Ovary (tissue), 9 donors: ENCODE results near the gene PRPF38B. TPM values are rescaled to one million over a fixed set of nuclear protein-coding genes. Genes with fewer than 3 reads are reported as not detected.

Experiments
- DNase-seq, 5 donors: peaks; one replicate each; pipeline ENCODE4 v3.0.0-alpha.2; 2019 to 2020
- H3K27ac ChIP-seq, 2 donors: fragments of 200-600 bp; one replicate each; pipeline versions ENCODE4 v1.5.1 to v1.8.0; 2019 to 2022
- H3K27me3 ChIP-seq: fragments of 200-600 bp; one replicate; pipeline ENCODE4 v1.8.0; 2022
- H3K36me3 ChIP-seq: fragments of 200-600 bp; sonication (generic); one replicate; pipeline ENCODE4 v1.5.1; 2019
- H3K4me1 ChIP-seq: one replicate; pipeline ENCODE4 v1.8.1; 2013; ENCODE audit warnings: mild to moderate bottlenecking, moderate library complexity; ENCODE audit not compliant: insufficient read depth
- H3K4me3 ChIP-seq: fragments of 200-600 bp; sonication (generic); one replicate; pipeline ENCODE4 v1.5.1; 2017
- H3K9me3 ChIP-seq, 2 donors: fragments of 200-600 bp in 1 of 2; sonication (generic) in 1 of 2; one replicate each; pipeline versions ENCODE4 v1.5.1 to v1.8.1; 2013 to 2019; ENCODE audit warnings: mild to moderate bottlenecking in 1 of 2, moderate library complexity in 1 of 2
- EP300 ChIP-seq: sonication (generic); formaldehyde crosslinking; IDR thresholded peaks from one replicate; pipeline ENCODE4 v1.6.1; 2017; ENCODE audit warnings: antibody characterized with exemption
- POLR2A ChIP-seq: fragments of 450-650 bp; IDR thresholded peaks from one replicate; pipeline ENCODE4 v1.6.1; 2017; ENCODE audit warnings: antibody characterized with exemption, mild to moderate bottlenecking, moderate library complexity
- WGBS, 3 donors: extraction: QIAGEN DNeasy Blood & Tissue Kit in 1 of 3; methylation state at CpG; one replicate each; pipeline versions ENCODE4 v1.1.5 to v1.1.7; 2013 to 2017; 5-methylcytosine and 5-hydroxymethylcytosine counted together
- intact Hi-C, 4 donors: fragments of 100-400 bp; cut with DNase I; formaldehyde crosslinking; loops; one replicate each; pipeline versions ENCODE4 v1.11.0 to v1.15.1; 2022 to 2023
- polyA plus RNA-seq, 2 donors: library from polyadenylated mRNA; stranded (reverse); fragments of 200-250 nt in 1 of 2; fragments of 350-450 nt in 1 of 2; fragmentation: Illumina TruSeq in 1 of 2; extraction: RNeasy Lipid Tissue Mini Kit (QIAGEN cat#74804) in 1 of 2; gene quantifications; one replicate each; pipeline ENCODE4 v1.2.3, GENCODE V29; 2013 to 2014
- total RNA-seq, 7 donors: library from RNA; depleted of rRNA in 2 of 7; stranded (reverse); fragments of >200 nt in 2 of 7; fragmentation: NEBNext Ultra II Directional in 3 of 7; extraction: Animal tissue kit (Norgen Biotek cat#: 25700) in 3 of 7; gene quantifications; one replicate each; pipeline versions ENCODE4 v1.1.0 to v1.2.4, GENCODE V29; 2016 to 2023
- TF ChIP-seq, protein P1 (sequence below), 3 donors: fragments of 450-650 bp in 2 of 3; fragments of 200-600 bp in 1 of 3; IDR thresholded peaks; one replicate each; pipeline versions ENCODE4 v1.5.1 to v1.8.0; 2016 to 2022; ENCODE audit warnings: antibody characterized with exemption in 3 of 3, mild to moderate bottlenecking in 1 of 3
- donor health status: DM: no; HTN: no; CAD: no; lungs with moderate emphysema.
- donor health status: DM: no; HTN: no; CAD: no.
- donor health status: Bipolar disorder and iron deficiency.
- donor health status: DM: yes; HTN: yes; CAD: no.
- donor health status: DM: no; HTN: no; CAD: no.
- donor health status: DM: yes; HTN: yes; CAD: no.

Gene PRPF38B
- total and polyA plus RNA-seq, 9 donors, result 16.5 to 36.2 (median 29.4) TPM

DNA sequence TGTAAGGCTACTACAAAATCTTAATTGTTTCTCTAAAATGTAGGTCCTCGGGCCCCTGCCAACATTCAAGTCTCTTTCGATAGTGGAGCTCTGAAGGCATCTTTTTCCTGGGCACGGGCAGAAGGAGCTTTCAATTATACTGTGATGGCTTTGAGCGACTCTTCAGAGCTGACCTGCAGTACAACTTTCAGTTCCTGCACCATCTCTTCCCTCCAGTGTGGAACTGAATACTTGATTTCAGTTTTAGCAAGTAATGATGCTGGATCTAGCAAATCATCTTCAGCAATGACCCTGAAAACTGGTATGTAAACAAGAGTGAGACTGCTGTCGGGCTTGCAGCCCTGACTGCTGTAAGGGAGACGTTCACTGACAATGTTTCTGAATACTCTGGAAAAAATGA, 30.2 kb downstream of the PRPF38B start:
- H3K9me3 ChIP-seq, result no peaks in the 10 kb centered on the region
- intact Hi-C loops, result no loop called here
- H3K36me3 ChIP-seq, result no peaks in the 10 kb centered on the region
- no peak for TF ChIP-seq EP300
- DNase-seq, result no peak
- H3K27ac ChIP-seq, result peak overlapping the region in 1 of 2 donors; percentile 24
- WGBS, 3 donors, result 13 to 34% (median 16%) methylated on average over 6 of the region's 6 CpGs
- H3K4me3 ChIP-seq, result no peak overlapping the region
- no peaks in the 10 kb centered on the region for H3K4me1 ChIP-seq
- H3K27me3 ChIP-seq, result no peaks in the 10 kb centered on the region

DNA sequence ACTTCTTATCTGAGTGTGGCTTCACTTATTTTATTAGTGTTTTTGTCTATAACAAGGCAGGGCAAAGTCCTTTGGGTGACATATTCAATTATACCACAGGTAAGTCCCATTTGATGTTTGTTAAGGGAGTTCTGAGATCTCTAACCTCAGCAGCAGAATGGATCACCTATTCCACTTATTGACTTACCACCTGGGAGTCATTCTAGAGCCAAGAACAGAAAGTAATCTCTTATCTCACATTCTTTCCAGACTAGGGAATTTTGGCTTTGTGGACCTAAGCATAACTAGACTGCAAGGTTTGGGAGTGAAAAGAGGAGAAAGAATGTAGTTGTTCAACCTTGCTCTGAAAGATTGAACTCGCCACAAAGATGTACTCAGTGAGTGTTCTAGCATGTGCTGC, 33.8 kb downstream of the PRPF38B start:
- WGBS, 3 donors, result 80 to 96% (median 89%) methylated on average over 1 of the region's 1 CpG
- intact Hi-C loops, result no loop called here
- TF ChIP-seq, protein P1, sequence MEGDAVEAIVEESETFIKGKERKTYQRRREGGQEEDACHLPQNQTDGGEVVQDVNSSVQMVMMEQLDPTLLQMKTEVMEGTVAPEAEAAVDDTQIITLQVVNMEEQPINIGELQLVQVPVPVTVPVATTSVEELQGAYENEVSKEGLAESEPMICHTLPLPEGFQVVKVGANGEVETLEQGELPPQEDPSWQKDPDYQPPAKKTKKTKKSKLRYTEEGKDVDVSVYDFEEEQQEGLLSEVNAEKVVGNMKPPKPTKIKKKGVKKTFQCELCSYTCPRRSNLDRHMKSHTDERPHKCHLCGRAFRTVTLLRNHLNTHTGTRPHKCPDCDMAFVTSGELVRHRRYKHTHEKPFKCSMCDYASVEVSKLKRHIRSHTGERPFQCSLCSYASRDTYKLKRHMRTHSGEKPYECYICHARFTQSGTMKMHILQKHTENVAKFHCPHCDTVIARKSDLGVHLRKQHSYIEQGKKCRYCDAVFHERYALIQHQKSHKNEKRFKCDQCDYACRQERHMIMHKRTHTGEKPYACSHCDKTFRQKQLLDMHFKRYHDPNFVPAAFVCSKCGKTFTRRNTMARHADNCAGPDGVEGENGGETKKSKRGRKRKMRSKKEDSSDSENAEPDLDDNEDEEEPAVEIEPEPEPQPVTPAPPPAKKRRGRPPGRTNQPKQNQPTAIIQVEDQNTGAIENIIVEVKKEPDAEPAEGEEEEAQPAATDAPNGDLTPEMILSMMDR (IDR thresholded peaks at IDR 0.05), result no peak
- TF ChIP-seq EP300 (no peak), POLR2A (no peak)
- no peaks in the 10 kb centered on the region for H3K9me3 ChIP-seq
- no peak overlapping the region for H3K27ac ChIP-seq
- H3K27me3 ChIP-seq, result no peaks in the 10 kb centered on the region
- H3K4me1 ChIP-seq, result no peaks in the 10 kb centered on the region
- H3K4me3 ChIP-seq, result no peak overlapping the region
- no peak for DNase-seq
- H3K36me3 ChIP-seq, result no peaks in the 10 kb centered on the region

DNA sequence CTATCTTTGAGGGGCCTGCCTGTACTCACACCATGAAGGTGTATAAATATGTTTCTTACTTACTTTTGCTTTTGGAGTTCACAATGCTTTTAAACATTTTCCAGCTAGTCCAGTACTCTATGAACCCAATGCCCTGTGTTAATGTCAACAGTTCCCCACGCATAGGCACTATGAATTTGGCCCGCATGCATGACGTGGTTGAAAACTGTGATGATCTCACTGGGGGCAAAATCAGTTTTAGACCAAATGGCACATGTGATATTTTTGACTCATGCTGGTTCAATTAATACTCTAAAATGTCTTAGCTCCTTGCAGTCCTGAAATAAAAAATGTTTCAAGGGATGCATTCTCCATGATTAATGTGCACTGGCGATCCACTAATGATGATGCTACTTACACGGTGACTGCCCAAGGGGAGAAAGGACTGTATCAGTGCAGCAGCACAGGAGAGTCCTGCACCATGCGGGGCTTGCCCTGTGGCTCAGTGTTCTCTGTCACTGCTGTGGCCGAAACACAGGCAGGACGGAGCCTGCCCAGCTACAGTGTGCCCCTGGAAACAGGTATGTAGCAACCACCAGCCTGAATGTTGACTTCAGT, 36.3 kb downstream of the PRPF38B start:
- H3K27me3 ChIP-seq, result no peaks in the 10 kb centered on the region
- no peaks in the 10 kb centered on the region for H3K9me3 ChIP-seq
- no peak overlapping the region for H3K27ac ChIP-seq
- H3K36me3 ChIP-seq, result no peaks in the 10 kb centered on the region
- DNase-seq, result no peak
- intact Hi-C loops, result no loop called here
- TF ChIP-seq POLR2A (no peak), EP300 (no peak)
- TF ChIP-seq, protein P1 (IDR thresholded peaks at IDR 0.05), result no peak
- H3K4me3 ChIP-seq, result no peak overlapping the region
- 86 to 90% (median 88%) methylated on average over 8 of the region's 8 CpGs for WGBS, 3 donors
- no peaks in the 10 kb centered on the region for H3K4me1 ChIP-seq

DNA sequence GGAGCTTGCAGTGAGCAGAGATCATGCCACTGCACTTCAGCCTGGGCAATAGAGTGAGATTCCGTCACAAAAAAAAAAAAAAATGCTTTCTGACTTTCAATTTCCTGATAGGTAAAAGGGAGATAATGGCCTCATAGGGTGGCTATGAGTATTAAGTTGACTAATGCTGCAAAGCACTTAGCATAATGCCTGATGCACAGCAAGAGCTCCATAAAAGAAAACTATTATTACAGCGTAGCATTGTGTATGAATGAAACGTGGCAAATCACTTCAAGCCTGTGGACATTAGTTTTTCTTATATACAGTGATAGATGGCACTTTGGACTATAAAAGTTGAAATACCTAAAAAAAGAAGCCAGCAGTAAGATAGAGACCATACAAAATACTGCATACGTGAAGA, 37.4 kb downstream of the PRPF38B start:
- no peak for DNase-seq
- TF ChIP-seq POLR2A (no peak), EP300 (no peak)
- TF ChIP-seq, protein P1 (IDR thresholded peaks at IDR 0.05), result no peak
- WGBS, 3 donors, result 86 to 93% (median 87%) methylated on average over 4 of the region's 4 CpGs
- Histone ChIP-seq H3K9me3 (no peaks in the 10 kb centered on the region), H3K27me3 (no peaks in the 10 kb centered on the region), H3K4me1 (no peaks in the 10 kb centered on the region), H3K4me3 (no peak overlapping the region), H3K36me3 (no peaks in the 10 kb centered on the region), H3K27ac (no peak overlapping the region)
- intact Hi-C loops, result no loop called here

DNA sequence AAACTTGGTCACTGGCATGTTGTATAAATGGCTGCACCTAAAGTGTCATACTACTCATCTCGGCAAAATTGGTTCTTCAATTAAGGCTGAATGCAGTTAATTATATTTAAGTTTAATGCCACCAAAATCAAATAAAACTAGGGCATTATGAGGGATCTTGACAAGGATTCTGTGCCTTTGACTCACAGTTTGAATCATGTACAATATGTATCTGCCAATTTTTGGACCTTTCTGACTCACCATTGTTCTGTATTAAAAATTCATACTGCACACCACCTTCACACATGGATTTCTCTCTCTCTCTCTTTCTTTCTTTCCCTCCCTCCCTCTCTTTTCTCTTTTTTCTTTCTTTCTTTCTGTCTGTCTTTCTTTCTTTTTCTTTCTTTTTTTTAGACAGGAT, 40.3 kb downstream of the PRPF38B start:
- Histone ChIP-seq H3K27ac (no peak overlapping the region), H3K9me3 (no peaks in the 10 kb centered on the region), H3K36me3 (no peaks in the 10 kb centered on the region), H3K27me3 (no peaks in the 10 kb centered on the region), H3K4me1 (no peaks in the 10 kb centered on the region), H3K4me3 (no peak overlapping the region)
- DNase-seq, result no peak
- intact Hi-C loops, result no loop called here
- WGBS, 3 donors, result 90 to 94% (median 90%) methylated on average over 1 of the region's 1 CpG
- TF ChIP-seq, protein P1 (IDR thresholded peaks at IDR 0.05), result no peak
